Measurements from ENCODE around the gene CLDN9. TPM values are rescaled to one million over a fixed set of nuclear protein-coding genes. Genes with fewer than 3 reads are reported as not detected.

Gene CLDN9
- total and polyA plus RNA-seq, 9 of the 15 experiments (the other 6 are each of a cell fraction or from before 2014, with no cell fraction given): 0.12 to 0.44 (median 0.22) TPM; not detected in 4

DNA sequence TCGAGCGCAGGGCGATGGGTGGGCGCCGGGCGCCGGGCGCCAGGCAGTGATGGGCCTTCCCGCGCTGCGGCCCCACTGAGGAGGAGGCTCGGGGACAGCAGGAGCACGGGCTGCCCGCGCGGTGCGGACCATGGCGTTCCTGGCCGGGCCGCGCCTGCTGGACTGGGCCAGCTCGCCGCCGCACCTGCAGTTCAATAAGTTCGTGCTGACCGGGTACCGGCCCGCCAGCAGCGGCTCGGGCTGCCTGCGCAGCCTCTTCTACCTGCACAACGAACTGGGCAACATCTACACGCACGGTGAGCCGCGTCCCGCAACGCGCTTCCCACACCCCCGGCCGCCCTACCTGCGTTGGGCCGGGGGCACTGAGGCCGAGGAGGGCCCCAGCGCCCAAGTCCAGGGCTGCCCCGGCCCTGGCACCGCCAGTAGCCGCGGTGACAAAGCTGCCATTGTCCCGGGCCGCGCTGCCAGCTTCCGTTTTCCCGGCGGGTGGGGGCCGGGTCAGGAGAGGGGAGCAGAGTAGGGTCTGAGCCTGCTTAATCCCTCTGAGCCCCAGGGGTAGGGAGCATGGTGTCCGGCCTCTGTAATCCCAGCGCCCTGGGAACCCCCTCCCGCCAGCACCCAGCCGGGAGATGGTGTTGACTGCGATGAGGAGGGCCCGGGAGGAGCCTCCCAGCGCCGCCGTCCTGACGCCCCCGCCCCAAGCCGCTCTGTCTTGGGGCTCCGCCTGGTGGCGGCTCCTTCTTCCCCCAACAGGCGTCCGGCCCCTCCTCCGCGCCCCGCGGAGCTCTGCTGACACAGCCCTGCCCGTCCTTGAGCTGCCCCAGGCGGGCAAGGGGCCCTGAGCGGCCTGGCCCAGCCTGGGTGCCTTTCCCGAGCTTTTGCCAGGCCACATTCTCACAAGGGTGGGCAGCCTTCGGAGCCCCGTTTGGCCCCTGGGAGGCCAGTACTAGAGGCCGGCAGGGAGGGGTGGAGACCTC lies 42.9 kb upstream of the CLDN9 start (continued):
- TF ChIP-seq NFATC3 (IDR thresholded peaks at IDR 0.05) (no peak), ERF (CRISPR knock-in tag; IDR thresholded peaks at IDR 0.05) (no peak), KAT7 (CRISPR knock-in tag; IDR thresholded peaks at IDR 0.05; ENCODE audit: borderline replicate concordance) (peak; percentile 62; the same call in 1 of the 2 replicates), SREBF1 (IDR thresholded peaks at IDR 0.05; ENCODE audit: borderline replicate concordance, low read depth, low read length) (no peak), ZNF197 (CRISPR knock-in tag; IDR thresholded peaks at IDR 0.05; ENCODE audit: low read depth) (no peak), SP2 (IDR thresholded peaks at IDR 0.05; ENCODE audit: extremely low read depth, low read depth, low read length, poor library complexity, severe bottlenecking) (no peak), HDAC1 (IDR thresholded peaks at IDR 0.05) (peak in 1 of 2 experiments; percentile 56; a peak in 2 of 4 replicates), SMARCC2 (IDR thresholded peaks at IDR 0.05; ENCODE audit: low read depth) (no peak), HMGN3 (IDR thresholded peaks at IDR 0.05; ENCODE audit: borderline replicate concordance, extremely low read depth, insufficient read length, low read depth, low read length) (peak; percentile 96), FOXK2 (conservative IDR thresholded peaks at IDR 0.05 in 1 of 2, IDR thresholded peaks at IDR 0.05 in 1 of 2; ENCODE audit: low read depth in 2 of 2) (no peak), SRSF7 (optimal IDR thresholded peaks at IDR 0.05; ENCODE audit: low read depth, low read length) (no peak), ZNF785 (CRISPR knock-in tag; IDR thresholded peaks at IDR 0.05) (no peak), BRCA1 (IDR thresholded peaks at IDR 0.05) (no peak), BRCA1 (CRISPR knock-in tag; IDR thresholded peaks at IDR 0.05) (no peak), PHF8 (IDR thresholded peaks at IDR 0.05; ENCODE audit: borderline replicate concordance, low read length) (peak; percentile 19; the same call in 1 of the 2 replicates), ZNF778 (CRISPR knock-in tag; IDR thresholded peaks at IDR 0.05) (no peak), POLR2AphosphoS2 (IDR thresholded peaks at IDR 0.05; ENCODE audit: low read length) (peak; percentile 84; the same call in 1 of the 2 replicates), MAZ (CRISPR knock-in tag; conservative IDR thresholded peaks at IDR 0.05 in 1 of 2, IDR thresholded peaks at IDR 0.05 in 1 of 2) (peak; percentile 90 to 97), RHOXF2B (CRISPR knock-in tag; conservative IDR thresholded peaks at IDR 0.05) (no peak), EP300 (IDR thresholded peaks at IDR 0.05; ENCODE audit: low read length) (no peak), ZNF76 (CRISPR knock-in tag; IDR thresholded peaks at IDR 0.05; ENCODE audit: borderline replicate concordance) (no peak), ZNF3 (CRISPR knock-in tag; IDR thresholded peaks at IDR 0.05) (no peak), TCFL5 (CRISPR knock-in tag; conservative IDR thresholded peaks at IDR 0.05) (no peak), ZNF274 (IDR thresholded peaks at IDR 0.05; ENCODE audit: borderline replicate concordance, low read depth, low read length) (no peak), GATAD2A (IDR thresholded peaks at IDR 0.05) (0 out of 2 replicates have a peak, but pooled peaks have one; percentile 9), ZFP1 (CRISPR knock-in tag; IDR thresholded peaks at IDR 0.05) (no peak), RBM17 (IDR thresholded peaks at IDR 0.05; ENCODE audit: borderline replicate concordance, low read depth, low read length) (no peak)
- TF ChIP-seq, protein P1, sequence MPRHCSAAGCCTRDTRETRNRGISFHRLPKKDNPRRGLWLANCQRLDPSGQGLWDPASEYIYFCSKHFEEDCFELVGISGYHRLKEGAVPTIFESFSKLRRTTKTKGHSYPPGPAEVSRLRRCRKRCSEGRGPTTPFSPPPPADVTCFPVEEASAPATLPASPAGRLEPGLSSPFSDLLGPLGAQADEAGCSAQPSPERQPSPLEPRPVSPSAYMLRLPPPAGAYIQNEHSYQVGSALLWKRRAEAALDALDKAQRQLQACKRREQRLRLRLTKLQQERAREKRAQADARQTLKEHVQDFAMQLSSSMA (CRISPR knock-in tag; IDR thresholded peaks at IDR 0.05): 0 out of 2 replicates have a peak, but pooled peaks have one; percentile 75
